GM12878 (cell line): Measurements from ENCODE around the gene TRPM3. TPM values are rescaled to one million over a fixed set of nuclear protein-coding genes. Genes with fewer than 3 reads are reported as not detected.

Experiments
- ATAC-seq: fragments of 200-7000 bp; cut with Tn5 transposase; 3 replicates; pipeline ENCODE4 v1.9.1; 2020; ENCODE audit warnings: mild to moderate bottlenecking, moderate library complexity
- BruUV-seq: library from RNA; stranded (reverse); fragments of 400-500 nt; replicated peaks from 2 replicates; lab custom pipeline; 2021; lab: Mats Ljungman, UMichigan
- CTCF ChIA-PET: fragments of 300-600 bp; sonication (Branson Sonifier 250); formaldehyde crosslinking; extraction: SDS; loops from one replicate; lab custom pipeline; 2021; ENCODE audit warnings: inconsistent platforms; lab: Yijun Ruan, JAX
- POLR2A ChIA-PET: fragments of 350-600 bp; formaldehyde crosslinking; extraction: SDS; loops from one replicate; lab custom pipeline; 2021; ENCODE audit warnings: inconsistent platforms; lab: Charles Lee
- RAD21 ChIA-PET: fragments of 300-600 bp; sonication (Branson Sonifier 250); formaldehyde crosslinking; loops from one replicate; lab custom pipeline; 2023; ENCODE audit warnings: antibody characterized with exemption; ENCODE audit not compliant: unreplicated experiment; lab: Charles Lee
- SMC1A ChIA-PET: fragments of 300-600 bp; sonication (Branson Sonifier 250); formaldehyde crosslinking; loops from one replicate; lab custom pipeline; 2023; ENCODE audit not compliant: unreplicated experiment, uncharacterized antibody; lab: Charles Lee
- DNase-seq: peaks from one replicate; pipeline ENCODE4 v3.0.0-alpha.2; 2011; ENCODE audit warnings: low read depth, low spot score
- FAIRE-seq: peaks from 3 replicates; lab custom pipeline; 2011; peaks lifted over from hg19 to GRCh38; lab: Jason Lieb, UNC
- H2AFZ ChIP-seq: 2 replicates; pipeline ENCODE4 v1.6.0; 2011; ENCODE audit warnings: low read depth, low read length, control low read depth; ENCODE audit not compliant: control insufficient read depth
- H3K27ac ChIP-seq: 2 replicates; pipeline ENCODE4 v1.5.1; 2011; ENCODE audit warnings: control low read depth; ENCODE audit not compliant: control insufficient read depth, insufficient read depth
- H3K27me3 ChIP-seq, 2 experiments: replicated peaks in 1 of 2; 2 replicates each; pipeline versions ENCODE4 v1.6.0 to v1.6.1; 2011; ENCODE audit warnings: low read length in 1 of 2; ENCODE audit not compliant: control insufficient read depth in 2 of 2, insufficient read depth in 2 of 2
- H3K36me3 ChIP-seq, 2 experiments: 2 replicates each; pipeline ENCODE4 v1.5.1; 2011; ENCODE audit warnings: low read length in 1 of 2; ENCODE audit not compliant: control insufficient read depth in 2 of 2, insufficient read depth in 2 of 2
- H3K4me1 ChIP-seq: 2 replicates; pipeline ENCODE4 v1.6.1; 2011; ENCODE audit warnings: mild to moderate bottlenecking, low read length, moderate library complexity, mixed read lengths; ENCODE audit not compliant: control insufficient read depth, insufficient read depth
- H3K4me2 ChIP-seq: 2 replicates; pipeline ENCODE4 v1.6.0; 2011; ENCODE audit warnings: control low read depth; ENCODE audit not compliant: control insufficient read depth, insufficient read depth
- H3K4me3 ChIP-seq: fragments of 200-600 bp; sonication (generic); 2 replicates; pipeline ENCODE4 v1.5.1; 2016
- H3K79me2 ChIP-seq: 2 replicates; pipeline ENCODE4 v1.6.0; 2011; ENCODE audit warnings: low read length; ENCODE audit not compliant: control insufficient read depth, insufficient read depth
- H3K9ac ChIP-seq: 2 replicates; pipeline ENCODE4 v1.8.0; 2011; ENCODE audit warnings: low read length, control low read depth, mixed read lengths; ENCODE audit not compliant: control insufficient read depth, insufficient read depth
- H3K9me3 ChIP-seq: replicated peaks from 3 replicates; pipeline ENCODE4 v1.5.1; 2011; ENCODE audit warnings: mild to moderate bottlenecking, low read length; ENCODE audit not compliant: control insufficient read depth, insufficient read depth
- H4K20me1 ChIP-seq: 2 replicates; pipeline ENCODE4 v1.6.0; 2011; ENCODE audit not compliant: control insufficient read depth, insufficient read depth
- FOXM1 ChIP-seq: IDR thresholded peaks from 2 replicates; pipeline ENCODE4 v1.6.1; 2012; ENCODE audit warnings: low read depth, mild to moderate bottlenecking, inconsistent platforms, low read length, moderate library complexity
- GATAD2B ChIP-seq: fragments of 450-650 bp; conservative IDR thresholded peaks from 2 replicates; pipeline ENCODE4 v1.6.1; 2017; ENCODE audit warnings: low read depth, mild to moderate bottlenecking, moderate library complexity
- HDGF ChIP-seq: fragments of 450-650 bp; IDR thresholded peaks from 2 replicates; pipeline ENCODE4 v1.6.1; 2016; ENCODE audit warnings: antibody characterized with exemption
- IKZF1 ChIP-seq: fragments of 450-650 bp; conservative IDR thresholded peaks from 2 replicates; pipeline ENCODE4 v1.6.1; 2017; ENCODE audit warnings: antibody characterized with exemption, mild to moderate bottlenecking
- NR2F1 ChIP-seq: fragments of 450-650 bp; conservative IDR thresholded peaks from 2 replicates; pipeline ENCODE4 v1.6.1; 2017; ENCODE audit warnings: mild to moderate bottlenecking
- RBBP5 ChIP-seq: fragments of 200-600 bp; sonication (generic); conservative IDR thresholded peaks from 2 replicates; pipeline ENCODE4 v1.6.1; 2016
- SMARCA5 ChIP-seq: fragments of 450-650 bp; IDR thresholded peaks from 2 replicates; pipeline ENCODE4 v1.6.1; 2017; ENCODE audit warnings: mild to moderate bottlenecking
- SUPT20H ChIP-seq: IDR thresholded peaks from 2 replicates; pipeline ENCODE4 v1.6.1; 2011; ENCODE audit warnings: low read depth, mild to moderate bottlenecking, low read length, moderate library complexity, borderline replicate concordance; ENCODE audit not compliant: control insufficient read depth
- ZBTB11 ChIP-seq: fragments of 450-650 bp; formaldehyde crosslinking; IDR thresholded peaks from 2 replicates; pipeline ENCODE4 v1.5.0; 2022; ENCODE audit warnings: mild to moderate bottlenecking, missing genetic modification characterization
- ZNF217 ChIP-seq: fragments of 450-650 bp; IDR thresholded peaks from 2 replicates; pipeline ENCODE4 v1.6.1; 2017; ENCODE audit warnings: antibody characterized with exemption, mild to moderate bottlenecking
- whole genome bisulfite sequencing: methylation state at CpG from one replicate; pipeline ENCODE4 v1.1.6; 2016; ENCODE audit warnings: low lambda C conversion rate; ENCODE audit not compliant: insufficient replicate concordance, insufficient coverage; ENCODE audit errors: missing lambda C conversion rate; 5-methylcytosine and 5-hydroxymethylcytosine counted together
- in situ Hi-C: fragments of 300-500 bp; cut with MboI; formaldehyde crosslinking; loops from 9 replicates; pipeline ENCODE4 v1.14.3; 2018; ENCODE audit warnings: mixed read lengths
- intact Hi-C: fragments of 100-400 bp; cut with micrococcal nuclease; formaldehyde crosslinking; loops from one replicate; pipeline ENCODE4 v1.14.2; 2022; ENCODE audit not compliant: unreplicated experiment
- polyA plus RNA-seq, 11 experiments: library from polyadenylated mRNA; depleted of rRNA in 4 of 11; unstranded in 6 of 11; stranded (reverse) in 5 of 11; fragments of >200 nt; fragmentation: Nextera tagmentation in 4 of 11; fragmentation: Illumina TruSeq in 1 of 11; extraction: Ambion mirVana in 4 of 11; extraction: Trizol in 1 of 11; gene quantifications; 1 replicate in 1 of 11; 2 replicates in 10 of 11; pipeline versions ENCODE4 v1.2.1 to v1.2.3, GENCODE V29; 2011 to 2016; ENCODE audit warnings: inconsistent platforms in 2 of 11, missing spikeins in 2 of 11, low read depth in 1 of 11
- total RNA-seq, 4 experiments: library from RNA; depleted of rRNA in 3 of 4; stranded (reverse); fragments of >200 nt in 3 of 4; fragmentation: Illumina TruSeq in 1 of 4; extraction: Trizol in 1 of 4; gene quantifications; 2 replicates each; pipeline versions ENCODE4 v1.2.1 to v1.2.3, GENCODE V29; 2013 to 2021
- TF ChIP-seq, protein P1 (sequence below): fragments of 450-650 bp; formaldehyde crosslinking; IDR thresholded peaks from 2 replicates; pipeline ENCODE4 v1.4.0; 2020; ENCODE audit warnings: mild to moderate bottlenecking, moderate library complexity
- TF ChIP-seq, protein P2 (sequence below): fragments of 450-650 bp; IDR thresholded peaks from 2 replicates; pipeline ENCODE4 v1.6.1; 2017; ENCODE audit warnings: mild to moderate bottlenecking, moderate library complexity
- TF ChIP-seq, protein P3 (sequence below): IDR thresholded peaks from 2 replicates; pipeline ENCODE4 v1.6.1; 2012; ENCODE audit warnings: low read depth, low read length, improper control_type of control experiment

TRPM3 gene
- total and polyA plus RNA-seq, 10 of the 15 experiments (the other 5 are each of a cell fraction or from before 2014, with no cell fraction given): not detected

GRCh38 chr9:71112866-71113265 is 8.6 kb downstream of the TRPM3 start:
- Histone ChIP-seq H3K4me3 (no peak overlapping the region), H3K4me2 (no peak overlapping the region), H3K9ac (no peak overlapping the region), H4K20me1 (no peaks in the 10 kb centered on the region), H2AFZ (no peak overlapping the region), H3K9me3 (no peaks in the 10 kb centered on the region), H3K27ac (no peak overlapping the region), H3K79me2 (no peaks in the 10 kb centered on the region), H3K36me3 (no peaks in the 10 kb centered on the region), H3K4me1 (no peaks in the 10 kb centered on the region), H3K27me3 (no peaks in the 10 kb centered on the region; a peak in 1 of 4 replicates)
- RAD21 ChIA-PET: no interaction called here
- no TSS peak for BruUV-seq
- FAIRE-seq (no peak), ATAC-seq (no peak), DNase-seq (no peak)
- WGBS: 0% methylated on average over 1 of the region's 1 CpG
- SMC1A ChIA-PET: interaction anchor here (0.7 kb wide), 1 partner anchor 186 kb away, joined by 3 read pairs; no protein-coding TSS in a partner anchor
- in situ Hi-C loops: no loop called here
- CTCF ChIA-PET: no interaction called here
- intact Hi-C loops: no loop called here
- POLR2A ChIA-PET: no interaction called here
- TF ChIP-seq, protein P1, sequence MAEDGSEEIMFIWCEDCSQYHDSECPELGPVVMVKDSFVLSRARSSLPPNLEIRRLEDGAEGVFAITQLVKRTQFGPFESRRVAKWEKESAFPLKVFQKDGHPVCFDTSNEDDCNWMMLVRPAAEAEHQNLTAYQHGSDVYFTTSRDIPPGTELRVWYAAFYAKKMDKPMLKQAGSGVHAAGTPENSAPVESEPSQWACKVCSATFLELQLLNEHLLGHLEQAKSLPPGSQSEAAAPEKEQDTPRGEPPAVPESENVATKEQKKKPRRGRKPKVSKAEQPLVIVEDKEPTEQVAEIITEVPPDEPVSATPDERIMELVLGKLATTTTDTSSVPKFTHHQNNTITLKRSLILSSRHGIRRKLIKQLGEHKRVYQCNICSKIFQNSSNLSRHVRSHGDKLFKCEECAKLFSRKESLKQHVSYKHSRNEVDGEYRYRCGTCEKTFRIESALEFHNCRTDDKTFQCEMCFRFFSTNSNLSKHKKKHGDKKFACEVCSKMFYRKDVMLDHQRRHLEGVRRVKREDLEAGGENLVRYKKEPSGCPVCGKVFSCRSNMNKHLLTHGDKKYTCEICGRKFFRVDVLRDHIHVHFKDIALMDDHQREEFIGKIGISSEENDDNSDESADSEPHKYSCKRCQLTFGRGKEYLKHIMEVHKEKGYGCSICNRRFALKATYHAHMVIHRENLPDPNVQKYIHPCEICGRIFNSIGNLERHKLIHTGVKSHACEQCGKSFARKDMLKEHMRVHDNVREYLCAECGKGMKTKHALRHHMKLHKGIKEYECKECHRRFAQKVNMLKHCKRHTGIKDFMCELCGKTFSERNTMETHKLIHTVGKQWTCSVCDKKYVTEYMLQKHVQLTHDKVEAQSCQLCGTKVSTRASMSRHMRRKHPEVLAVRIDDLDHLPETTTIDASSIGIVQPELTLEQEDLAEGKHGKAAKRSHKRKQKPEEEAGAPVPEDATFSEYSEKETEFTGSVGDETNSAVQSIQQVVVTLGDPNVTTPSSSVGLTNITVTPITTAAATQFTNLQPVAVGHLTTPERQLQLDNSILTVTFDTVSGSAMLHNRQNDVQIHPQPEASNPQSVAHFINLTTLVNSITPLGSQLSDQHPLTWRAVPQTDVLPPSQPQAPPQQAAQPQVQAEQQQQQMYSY (CRISPR knock-in tag): no peak
- no peak for TF ChIP-seq NR2F1
- TF ChIP-seq, protein P2, sequence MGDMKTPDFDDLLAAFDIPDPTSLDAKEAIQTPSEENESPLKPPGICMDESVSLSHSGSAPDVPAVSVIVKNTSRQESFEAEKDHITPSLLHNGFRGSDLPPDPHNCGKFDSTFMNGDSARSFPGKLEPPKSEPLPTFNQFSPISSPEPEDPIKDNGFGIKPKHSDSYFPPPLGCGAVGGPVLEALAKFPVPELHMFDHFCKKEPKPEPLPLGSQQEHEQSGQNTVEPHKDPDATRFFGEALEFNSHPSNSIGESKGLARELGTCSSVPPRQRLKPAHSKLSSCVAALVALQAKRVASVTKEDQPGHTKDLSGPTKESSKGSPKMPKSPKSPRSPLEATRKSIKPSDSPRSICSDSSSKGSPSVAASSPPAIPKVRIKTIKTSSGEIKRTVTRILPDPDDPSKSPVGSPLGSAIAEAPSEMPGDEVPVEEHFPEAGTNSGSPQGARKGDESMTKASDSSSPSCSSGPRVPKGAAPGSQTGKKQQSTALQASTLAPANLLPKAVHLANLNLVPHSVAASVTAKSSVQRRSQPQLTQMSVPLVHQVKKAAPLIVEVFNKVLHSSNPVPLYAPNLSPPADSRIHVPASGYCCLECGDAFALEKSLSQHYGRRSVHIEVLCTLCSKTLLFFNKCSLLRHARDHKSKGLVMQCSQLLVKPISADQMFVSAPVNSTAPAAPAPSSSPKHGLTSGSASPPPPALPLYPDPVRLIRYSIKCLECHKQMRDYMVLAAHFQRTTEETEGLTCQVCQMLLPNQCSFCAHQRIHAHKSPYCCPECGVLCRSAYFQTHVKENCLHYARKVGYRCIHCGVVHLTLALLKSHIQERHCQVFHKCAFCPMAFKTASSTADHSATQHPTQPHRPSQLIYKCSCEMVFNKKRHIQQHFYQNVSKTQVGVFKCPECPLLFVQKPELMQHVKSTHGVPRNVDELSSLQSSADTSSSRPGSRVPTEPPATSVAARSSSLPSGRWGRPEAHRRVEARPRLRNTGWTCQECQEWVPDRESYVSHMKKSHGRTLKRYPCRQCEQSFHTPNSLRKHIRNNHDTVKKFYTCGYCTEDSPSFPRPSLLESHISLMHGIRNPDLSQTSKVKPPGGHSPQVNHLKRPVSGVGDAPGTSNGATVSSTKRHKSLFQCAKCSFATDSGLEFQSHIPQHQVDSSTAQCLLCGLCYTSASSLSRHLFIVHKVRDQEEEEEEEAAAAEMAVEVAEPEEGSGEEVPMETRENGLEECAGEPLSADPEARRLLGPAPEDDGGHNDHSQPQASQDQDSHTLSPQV: no peak
- TF ChIP-seq HDGF: no peak
- TF ChIP-seq ZBTB11: no peak
- no peak for TF ChIP-seq SMARCA5
- TF ChIP-seq, protein P3, sequence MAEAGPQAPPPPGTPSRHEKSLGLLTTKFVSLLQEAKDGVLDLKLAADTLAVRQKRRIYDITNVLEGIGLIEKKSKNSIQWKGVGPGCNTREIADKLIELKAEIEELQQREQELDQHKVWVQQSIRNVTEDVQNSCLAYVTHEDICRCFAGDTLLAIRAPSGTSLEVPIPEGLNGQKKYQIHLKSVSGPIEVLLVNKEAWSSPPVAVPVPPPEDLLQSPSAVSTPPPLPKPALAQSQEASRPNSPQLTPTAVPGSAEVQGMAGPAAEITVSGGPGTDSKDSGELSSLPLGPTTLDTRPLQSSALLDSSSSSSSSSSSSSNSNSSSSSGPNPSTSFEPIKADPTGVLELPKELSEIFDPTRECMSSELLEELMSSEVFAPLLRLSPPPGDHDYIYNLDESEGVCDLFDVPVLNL: no peak
- no peak for TF ChIP-seq SUPT20H
- no peak for TF ChIP-seq RBBP5
- no peak for TF ChIP-seq IKZF1
- TF ChIP-seq FOXM1: no peak
- no peak for TF ChIP-seq ZNF217
- TF ChIP-seq GATAD2B: no peak
